TTC549 (cell line): ENCODE data around the gene SAMD8.
"Not testable (repeated sequence)": the region's sequence is repeated elsewhere in the genome, so short reads cannot be mapped to it uniquely, and the experiment has no call there.

ENCODE experiments used
- FAIRE-seq: peaks from 2 replicates; lab custom pipeline; 2012; peaks lifted over from hg19 to GRCh38; lab: Jason Lieb, UNC

SAMD8 gene

DNA sequence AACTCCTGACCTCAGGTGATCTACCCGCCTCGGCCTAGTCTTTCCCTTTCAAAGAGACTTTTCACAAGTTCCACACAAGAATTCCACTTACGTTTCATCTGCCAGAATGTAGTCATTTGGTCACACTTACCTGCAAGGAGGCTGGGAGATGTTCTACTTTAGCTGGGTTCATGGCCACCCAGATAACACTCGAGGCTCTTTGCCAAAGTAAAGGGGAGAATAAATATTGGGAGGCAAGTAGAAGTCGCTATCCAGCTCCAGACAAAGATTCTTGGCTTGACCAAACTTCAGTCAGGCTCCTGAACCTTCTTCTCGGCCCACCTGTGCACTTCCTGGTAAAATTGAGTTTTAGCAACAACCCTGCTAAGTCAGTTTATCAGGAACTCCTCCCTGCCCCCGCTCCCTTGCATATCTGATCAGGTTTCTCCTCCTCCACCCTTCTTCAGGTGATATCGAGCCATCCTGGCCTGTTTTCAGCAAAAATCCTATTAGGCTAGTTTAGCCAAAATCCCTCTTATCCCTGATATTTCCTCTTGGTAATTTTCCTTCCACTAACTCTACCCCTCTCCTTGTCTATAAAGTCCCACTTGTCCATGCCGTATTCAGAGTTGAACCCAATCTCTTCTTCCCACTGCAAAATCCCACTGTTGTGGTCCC lies 25.1 kb upstream of the SAMD8 start:
- FAIRE-seq: no peak

- no peak for FAIRE-seq
Observed at GRCh38 chr10:75088640-75089039, 22.8 kb upstream of the SAMD8 start.

DNA sequence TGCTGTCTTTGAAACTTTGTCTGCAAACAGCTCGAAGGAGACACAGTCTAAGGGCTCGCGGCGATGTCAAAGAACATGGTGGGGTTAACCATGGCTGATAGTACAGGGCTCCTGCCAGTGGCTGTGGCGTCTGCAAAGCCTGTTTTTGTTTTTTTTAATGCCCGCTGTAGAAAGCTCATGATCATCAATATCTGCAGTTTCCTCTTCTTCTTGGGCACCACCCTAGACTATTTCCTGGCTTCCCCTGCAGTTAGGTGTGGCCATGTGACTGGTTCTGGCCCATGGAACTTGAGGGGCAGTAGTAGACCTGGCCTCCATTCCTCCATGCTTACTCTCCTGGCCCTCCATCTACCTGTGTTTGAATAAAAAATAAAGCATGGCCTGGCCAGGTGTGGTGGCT lies 21.8 kb upstream of the SAMD8 start:
- FAIRE-seq: no peak

DNA sequence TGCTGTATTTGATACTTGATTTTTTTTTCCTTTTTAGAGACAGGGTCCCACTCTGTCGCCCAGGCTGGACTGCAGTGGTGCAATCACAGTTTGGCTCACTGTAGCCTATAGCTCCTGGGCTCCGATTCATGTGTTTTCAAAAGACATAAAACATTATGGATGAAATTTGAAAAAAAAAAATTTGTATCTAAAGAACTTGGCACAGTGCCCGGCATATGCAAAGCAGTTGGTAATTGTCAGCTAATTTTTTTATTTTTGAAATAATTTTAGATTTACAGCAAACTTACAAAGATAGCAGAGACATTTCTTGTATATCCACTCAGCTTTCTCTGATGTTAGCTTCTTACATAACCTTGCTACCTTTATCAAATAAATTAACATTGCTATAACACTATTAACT lies 20.3 kb upstream of the SAMD8 start:
- FAIRE-seq: no peak

DNA sequence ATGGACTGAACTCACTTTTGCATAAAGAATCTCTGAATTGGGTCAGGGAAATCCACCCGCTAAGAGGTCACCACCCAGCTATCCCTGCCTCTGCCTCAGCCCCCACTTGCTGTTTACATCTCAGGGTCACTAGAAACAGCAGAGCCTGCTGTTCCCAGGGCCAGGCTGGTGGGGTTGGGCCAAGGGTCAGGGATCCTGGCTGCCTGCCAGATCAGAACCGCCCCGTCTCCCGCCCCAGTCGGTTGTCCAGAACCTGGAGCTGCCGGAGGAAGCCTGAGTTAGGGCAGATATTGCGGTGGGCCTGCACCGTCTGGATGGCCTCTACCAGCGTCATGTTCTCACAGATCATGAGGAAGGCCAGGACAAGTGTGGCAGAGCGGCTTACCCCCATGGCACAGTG lies 17.0 kb upstream of the SAMD8 start:
- FAIRE-seq: no peak

- no peak for FAIRE-seq
Observed at GRCh38 chr10:75095631-75096030, 15.8 kb upstream of the SAMD8 start.

DNA sequence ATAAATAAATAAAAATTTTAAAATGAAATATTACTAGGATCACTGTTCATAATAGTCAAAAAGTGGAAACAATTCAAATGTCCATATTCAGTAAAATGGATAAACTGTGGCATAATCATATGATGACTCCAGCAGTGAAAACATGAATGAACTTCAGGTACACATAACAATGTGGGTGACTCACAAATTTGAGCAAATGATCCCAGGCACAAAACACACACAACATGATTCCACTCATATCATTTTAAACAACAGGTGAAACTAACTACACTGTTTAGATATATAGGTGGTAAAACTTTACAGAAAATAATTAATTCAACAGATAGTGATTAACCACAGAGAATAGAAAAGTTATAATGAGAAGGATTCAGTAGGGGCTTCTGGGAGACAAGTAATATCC lies 14.7 kb upstream of the SAMD8 start:
- no peak for FAIRE-seq

DNA sequence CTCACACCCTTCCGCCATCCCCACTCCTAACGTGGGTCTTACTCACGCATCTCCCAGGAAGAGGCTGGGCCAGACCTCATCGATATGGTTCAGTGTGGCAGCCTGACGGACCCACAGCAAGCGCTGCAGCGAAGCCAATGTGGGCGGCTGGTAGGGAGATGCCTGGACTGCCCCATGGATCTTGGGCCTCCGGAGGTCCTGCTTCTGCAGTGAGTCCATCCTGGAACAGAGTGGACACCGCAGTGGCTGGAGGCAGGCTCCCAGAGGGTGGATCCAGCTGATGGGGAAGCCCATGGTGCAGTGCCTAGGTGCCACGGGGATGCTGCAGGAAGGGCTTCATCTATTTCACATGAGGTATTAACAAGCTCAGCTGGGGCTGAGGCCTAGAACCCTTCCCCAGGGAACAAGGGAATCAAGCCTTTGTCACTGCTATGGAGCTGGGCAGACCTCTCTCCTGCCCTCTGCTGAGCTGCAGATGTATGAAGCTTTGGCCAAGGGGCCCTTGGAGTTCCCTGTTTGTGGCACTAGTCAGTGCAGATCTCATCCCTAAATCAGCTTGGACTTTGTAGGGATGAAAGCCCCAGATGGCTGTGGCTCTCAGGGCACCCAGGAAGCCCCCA lies 13.7 kb upstream of the SAMD8 start:
- FAIRE-seq: no peak

DNA sequence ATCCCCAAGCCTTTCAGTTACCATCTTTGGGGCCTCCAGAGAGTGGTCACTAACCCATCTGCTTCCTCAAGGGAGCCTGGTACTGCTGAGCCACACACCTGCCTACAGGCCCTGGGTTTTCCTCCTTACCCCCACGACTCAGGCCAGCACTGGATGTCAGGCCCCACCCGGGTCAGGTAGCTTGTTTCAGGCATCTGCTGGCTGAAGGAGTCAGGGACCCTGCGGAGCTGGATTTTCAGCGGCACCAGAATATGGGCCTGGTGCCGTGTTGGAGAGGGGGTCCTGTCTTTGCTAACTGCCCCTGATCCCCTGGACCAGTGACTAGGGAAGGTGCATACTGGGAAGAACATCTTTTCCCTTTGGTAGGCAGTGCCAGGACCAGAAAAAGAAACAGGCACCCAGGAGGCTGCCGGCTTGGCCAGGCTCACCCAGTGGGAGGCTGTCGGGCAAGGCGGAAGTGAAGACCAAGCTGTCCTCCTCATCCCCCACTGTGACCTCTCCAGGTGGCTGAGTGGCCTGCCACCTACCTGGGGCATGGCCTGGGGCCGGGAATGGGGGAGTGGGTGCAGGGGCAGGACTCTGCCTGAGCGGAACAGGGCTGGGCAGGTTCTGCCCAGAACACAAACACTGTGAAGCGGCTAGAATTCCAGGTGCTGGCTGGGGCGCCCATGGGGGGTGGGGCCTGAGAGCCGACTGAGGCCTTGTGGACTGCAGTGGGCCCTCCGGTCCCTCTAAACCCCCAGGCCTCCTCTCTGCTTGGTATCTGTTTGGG lies 12.4 kb upstream of the SAMD8 start:
- FAIRE-seq: no peak

DNA sequence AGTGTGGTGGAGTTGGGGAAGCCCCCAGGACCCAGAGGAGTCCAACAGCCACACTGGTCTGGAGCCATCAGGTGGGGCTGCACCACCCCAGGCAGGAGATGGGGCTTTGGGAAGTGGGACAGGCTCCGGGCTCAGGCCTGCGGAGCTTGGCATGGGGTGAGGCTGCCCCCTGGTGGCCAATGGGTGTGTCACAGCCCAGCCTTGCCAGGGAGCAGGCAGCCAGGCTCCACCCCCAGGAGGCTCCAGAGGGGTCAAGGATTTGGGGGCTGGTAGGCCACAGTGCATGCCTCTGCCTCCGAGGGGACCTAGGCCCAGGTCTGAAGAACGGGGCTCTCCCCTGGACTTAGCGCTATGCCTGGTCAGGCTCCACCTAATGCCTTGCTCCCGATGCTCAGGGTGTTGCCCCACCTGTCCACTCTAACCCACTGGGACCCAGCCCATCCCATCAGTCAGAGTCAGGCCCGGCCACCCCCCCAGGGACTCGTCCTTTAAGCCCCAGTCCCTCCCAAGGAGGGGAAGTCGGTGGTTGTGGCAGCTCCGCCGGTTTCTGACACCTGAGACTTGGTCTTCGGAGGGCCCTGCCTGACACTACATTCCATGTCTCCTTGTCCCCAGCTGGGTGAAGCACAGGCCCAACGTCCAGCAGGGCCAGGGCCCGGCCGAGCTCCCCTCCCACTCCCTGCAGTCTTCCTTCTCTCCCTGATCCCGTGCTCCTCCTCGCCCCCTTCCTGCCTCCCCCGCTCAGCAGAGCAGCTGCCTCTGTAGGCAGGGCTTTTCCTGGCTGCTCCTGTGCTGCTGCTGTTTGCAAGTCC lies 11.3 kb upstream of the SAMD8 start:
- FAIRE-seq: no peak

DNA sequence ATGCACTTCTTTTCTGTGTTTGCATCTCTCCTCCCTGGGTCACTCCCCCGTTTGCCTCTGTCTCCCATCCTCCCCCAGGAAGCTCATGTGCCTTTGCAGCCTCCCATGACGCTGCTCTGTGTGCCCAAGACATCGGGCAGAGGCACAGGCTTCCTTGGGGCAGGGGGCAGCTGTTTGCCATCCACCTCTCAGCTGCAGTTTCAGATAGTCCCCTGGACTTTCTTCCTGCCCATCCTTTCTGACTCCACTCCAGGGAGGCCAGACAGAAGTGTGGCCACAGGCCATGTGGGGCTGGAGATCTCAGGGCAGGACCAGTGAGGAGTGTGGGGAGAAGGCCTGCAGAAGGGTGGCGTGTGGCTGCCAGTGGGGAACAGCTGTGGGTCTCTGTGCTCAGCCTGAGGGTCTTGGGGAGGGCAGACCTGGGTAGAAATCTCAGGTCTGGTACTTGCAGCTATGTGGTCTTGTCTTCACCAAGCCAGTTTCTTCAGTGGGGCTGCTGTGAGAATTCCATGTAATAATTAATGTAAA lies 10.6 kb upstream of the SAMD8 start:
- no peak for FAIRE-seq

DNA sequence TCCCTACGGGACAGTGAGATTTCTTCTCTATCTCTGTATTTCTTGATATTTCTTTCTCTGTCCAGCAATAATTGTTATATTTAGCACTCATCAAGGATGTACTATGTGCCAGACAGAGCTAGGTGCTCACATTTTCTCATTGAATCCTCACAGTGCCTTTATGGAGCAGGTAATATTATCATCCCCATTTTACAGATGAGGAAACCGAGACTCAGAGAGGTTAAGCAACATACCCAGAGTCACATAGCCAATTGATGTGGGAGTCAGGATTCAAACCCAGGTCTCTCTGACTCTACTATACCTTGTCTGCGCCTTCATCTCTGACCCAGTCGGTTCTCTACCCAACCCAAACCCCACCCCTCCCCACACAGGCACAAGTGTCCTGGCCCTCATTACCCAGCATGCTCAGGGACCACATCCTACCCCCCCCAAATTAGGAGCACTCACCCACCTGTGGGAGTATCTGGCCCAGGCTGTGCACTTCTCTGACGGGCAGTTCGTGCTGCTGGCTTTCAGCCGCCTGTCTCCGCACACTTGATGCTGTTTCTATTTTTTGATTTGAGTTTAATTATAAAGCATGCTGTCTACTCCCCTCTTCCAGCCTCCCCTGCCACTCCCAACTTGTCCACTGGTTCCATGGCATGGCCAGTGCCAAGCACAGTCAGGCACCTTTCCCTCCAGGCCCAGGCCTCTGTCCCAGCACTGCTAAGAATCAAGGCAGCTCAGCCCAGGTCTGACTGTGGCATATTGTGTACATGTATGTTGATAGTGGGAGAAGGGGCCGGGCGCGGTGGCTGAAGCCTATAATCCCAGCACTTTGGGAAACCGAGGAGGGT lies 9.8 kb upstream of the SAMD8 start:
- FAIRE-seq: no peak

- FAIRE-seq: no peak
Observed at GRCh38 chr10:75102830-75103673, 8.4 kb upstream of the SAMD8 start.

DNA sequence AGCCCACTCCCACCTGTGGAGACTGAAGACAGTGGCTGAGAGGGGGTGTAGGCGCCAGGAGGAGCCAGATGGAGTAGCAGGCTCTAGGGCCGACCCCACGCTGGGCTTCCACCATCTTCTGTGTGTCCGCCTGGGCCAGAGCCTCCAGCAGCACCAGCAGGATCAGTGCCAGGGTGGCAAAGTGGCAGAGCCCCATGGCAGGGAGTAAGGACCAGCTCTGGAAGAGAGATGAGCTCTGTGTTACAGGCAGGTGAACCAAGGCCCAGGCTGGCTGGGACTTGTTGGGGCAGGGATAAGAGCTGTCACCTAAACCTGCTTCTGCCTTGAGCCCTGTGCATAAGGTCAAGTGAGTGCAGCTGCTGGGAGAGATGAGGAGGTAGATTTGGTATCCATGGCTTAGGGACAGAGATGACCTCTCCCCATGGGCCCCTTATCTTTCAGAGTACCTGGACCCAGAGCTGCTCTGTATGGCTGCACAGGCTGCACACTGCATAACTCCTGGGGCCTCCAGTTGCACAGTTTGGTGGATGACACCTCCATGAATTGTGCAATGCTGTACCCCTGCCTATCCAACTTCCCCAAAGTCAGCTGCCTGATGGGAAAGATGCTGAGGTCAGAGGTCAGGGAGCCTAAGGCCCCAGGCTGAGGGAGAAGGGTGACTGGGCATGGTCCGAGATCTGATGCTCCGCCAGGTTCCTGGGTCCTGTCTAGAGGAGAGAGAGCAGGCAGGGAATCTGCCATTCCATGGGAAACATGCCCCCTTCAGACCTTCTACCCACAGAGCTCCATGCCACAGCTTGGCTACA lies 7.4 kb upstream of the SAMD8 start:
- no peak for FAIRE-seq

DNA sequence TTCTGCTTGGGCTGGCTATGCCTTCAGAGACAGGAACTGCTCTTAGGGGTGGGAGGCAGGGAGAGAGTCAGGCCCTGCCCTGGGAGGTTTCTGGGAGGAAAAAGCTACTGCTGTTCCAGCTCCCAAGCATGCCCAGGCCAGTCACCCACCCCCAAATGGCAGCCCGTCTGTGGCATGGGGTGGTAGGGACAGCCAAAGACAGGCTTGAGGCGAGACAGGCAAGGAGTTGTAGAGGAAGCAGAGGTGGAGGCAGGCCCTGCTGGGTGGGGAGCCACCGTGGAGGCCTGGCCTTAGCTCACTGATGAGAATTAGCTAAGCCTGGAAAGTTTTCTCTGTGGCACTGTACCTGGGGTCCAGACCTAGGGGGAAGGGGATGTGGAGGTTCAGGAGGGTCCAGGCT lies 6.6 kb upstream of the SAMD8 start:
- FAIRE-seq: no peak

DNA sequence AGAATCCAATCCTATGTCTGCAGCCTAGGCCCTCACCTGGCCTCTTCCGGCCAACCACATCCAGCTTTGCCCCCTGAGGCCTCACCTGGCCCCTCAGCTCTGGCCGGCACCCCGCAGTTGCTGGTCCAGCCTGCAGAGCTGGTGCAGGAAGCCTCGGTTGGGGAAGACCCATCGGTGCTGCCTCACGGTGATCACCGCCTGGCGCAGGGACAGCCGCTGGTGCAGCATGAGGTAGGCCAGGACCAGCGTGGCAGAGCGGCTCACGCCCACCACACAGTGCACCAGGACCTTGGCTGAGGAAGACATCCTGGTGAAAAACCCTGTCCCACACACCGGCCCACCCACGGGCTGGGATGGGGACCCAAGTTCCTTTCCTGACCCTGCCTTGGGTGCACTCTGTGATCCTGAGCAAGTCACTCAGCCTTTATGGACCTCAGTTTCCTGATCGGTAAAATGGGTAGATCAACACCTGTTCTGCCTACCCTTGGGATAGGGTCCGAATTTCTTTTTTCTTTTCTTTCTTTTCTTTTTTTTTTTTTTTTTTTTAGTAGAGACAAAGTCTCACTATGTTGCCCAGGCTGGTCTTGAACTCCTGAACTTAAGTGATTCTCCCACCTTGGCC lies 5.8 kb upstream of the SAMD8 start:
- FAIRE-seq: no peak

- no peak for FAIRE-seq
Observed at GRCh38 chr10:75106242-75106641, 5.2 kb upstream of the SAMD8 start.

DNA sequence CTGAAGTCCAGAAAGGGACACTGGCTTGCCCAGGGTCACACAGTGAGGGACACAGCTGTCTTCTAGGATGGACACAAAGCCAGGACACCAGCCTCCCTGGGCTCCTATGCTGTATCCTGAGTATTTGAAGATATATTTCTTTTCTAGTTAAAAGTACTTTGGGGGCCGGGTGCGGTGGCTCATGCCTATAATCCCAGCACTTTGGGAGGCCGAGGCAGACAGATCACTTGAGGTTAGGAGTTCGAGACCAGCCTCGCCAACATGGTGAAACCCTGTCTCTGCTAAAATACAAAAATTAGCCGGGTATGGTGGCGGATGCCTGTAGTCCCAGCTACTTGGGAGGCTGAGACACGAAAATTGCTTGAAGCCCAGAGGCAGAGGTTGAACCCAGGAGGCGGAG lies 4.6 kb upstream of the SAMD8 start:
- FAIRE-seq: not testable (repeated sequence)
